ENCODE data around the gene MRPL58.
"Not testable (repeated sequence)": the region's sequence is repeated elsewhere in the genome, so short reads cannot be mapped to it uniquely, and the experiment has no call there.

The MRPL58 gene

GRCh38 chr17:75012346-75013091 is at the start of gene MRPL58:
Gene MRPL58, plus strand, starts transcription at chr17:75012670. Its CDS starts 17 bp downstream, at chr17:75012687.
- peak; percentile 86 for DNase-seq

- DNase-seq = no peak
These were observed 48.8 kb upstream of the MRPL58 start for GRCh38 chr17:74963656-74964055.

- no peak for DNase-seq
These were observed 48.2 kb upstream of the MRPL58 start for GRCh38 chr17:74964246-74964761.

GRCh38 chr17:74964988-74965622 is 47.4 kb upstream of the MRPL58 start:
- no peak for DNase-seq

GRCh38 chr17:74968361-74968780 is 44.1 kb upstream of the MRPL58 start:
- DNase-seq = no peak

GRCh38 chr17:74969501-74969900 is 43.0 kb upstream of the MRPL58 start:
- not testable (repeated sequence) for DNase-seq

GRCh38 chr17:74970395-74970794 is 42.1 kb upstream of the MRPL58 start:
- DNase-seq = no peak

- DNase-seq = no peak
These were observed 41.2 kb upstream of the MRPL58 start for GRCh38 chr17:74971069-74971841.

GRCh38 chr17:74971842-74972106 is 40.7 kb upstream of the MRPL58 start:
- DNase-seq = no peak

- peak; percentile 86 for DNase-seq
These were observed 40.1 kb upstream of the MRPL58 start, which contains the start of gene HID1 for GRCh38 chr17:74972107-74972972. Gene HID1, minus strand, starts transcription at chr17:74972759. Its CDS starts 103 bp downstream, at chr17:74972656.

- DNase-seq = no peak
These were observed 39.5 kb upstream of the MRPL58 start for GRCh38 chr17:74972973-74973328.

- no peak for DNase-seq
These were observed 36.5 kb upstream of the MRPL58 start for GRCh38 chr17:74975943-74976342.

- DNase-seq = no peak
These were observed 34.7 kb upstream of the MRPL58 start for GRCh38 chr17:74977802-74978201.

GRCh38 chr17:74978240-74978639 is 34.2 kb upstream of the MRPL58 start:
- DNase-seq = no peak

- DNase-seq = no peak
These were observed 32.9 kb upstream of the MRPL58 start for GRCh38 chr17:74979408-74980146.

- DNase-seq = no peak
These were observed 31.0 kb upstream of the MRPL58 start for GRCh38 chr17:74981318-74981978.

GRCh38 chr17:74981979-74982662 is 30.3 kb upstream of the MRPL58 start:
- DNase-seq = peak; percentile 86

- DNase-seq = not testable (repeated sequence)
These were observed 29.7 kb upstream of the MRPL58 start for GRCh38 chr17:74982663-74983313.

GRCh38 chr17:74986206-74986576 is 26.3 kb upstream of the MRPL58 start:
- no peak for DNase-seq

- DNase-seq = peak; percentile 92
These were observed 25.0 kb upstream of the MRPL58 start, which contains the start of gene CDR2L for GRCh38 chr17:74987418-74987908. Gene CDR2L, plus strand, starts transcription at chr17:74987632. Its CDS starts 412 bp downstream, at chr17:74988044.
